CD4-positive, alpha-beta T cell treated with Interleukin-4 for 1 hour (primary cell): ENCODE data around the gene PYGB.

Source experiments
- DNase-seq, 2 donors: peaks; one replicate each; pipeline ENCODE4 v3.0.0-alpha.2; 2020 to 2022

The PYGB gene

GRCh38 chr20:25216199-25216945 lies 31.5 kb upstream of the PYGB start:
- DNase-seq: no peak

GRCh38 chr20:25217161-25218108 lies 30.4 kb upstream of the PYGB start:
- DNase-seq: no peak

- DNase-seq: no peak
Measured at GRCh38 chr20:25218109-25218486, 29.8 kb upstream of the PYGB start.

GRCh38 chr20:25218492-25218891 lies 29.4 kb upstream of the PYGB start:
- no peak for DNase-seq

GRCh38 chr20:25219365-25219764 lies 28.5 kb upstream of the PYGB start:
- DNase-seq: no peak

- peak in 1 of 2 donors; percentile 6 for DNase-seq
Measured at GRCh38 chr20:25220021-25220730, 27.7 kb upstream of the PYGB start.

- DNase-seq: no peak
Measured at GRCh38 chr20:25220810-25221591, 26.9 kb upstream of the PYGB start.

- DNase-seq: no peak
Measured at GRCh38 chr20:25221592-25222460, 26.1 kb upstream of the PYGB start.

GRCh38 chr20:25222461-25223178 lies 25.3 kb upstream of the PYGB start:
- DNase-seq: no peak

GRCh38 chr20:25223179-25223661 lies 24.7 kb upstream of the PYGB start:
- no peak for DNase-seq

GRCh38 chr20:25223765-25224720 lies 23.8 kb upstream of the PYGB start:
- no peak for DNase-seq

GRCh38 chr20:25224941-25225340 lies 22.9 kb upstream of the PYGB start:
- no peak for DNase-seq

GRCh38 chr20:25225642-25226432 lies 22.0 kb upstream of the PYGB start:
- DNase-seq: no peak

GRCh38 chr20:25226433-25227316 lies 21.2 kb upstream of the PYGB start:
- no peak for DNase-seq

- no peak for DNase-seq
Measured at GRCh38 chr20:25227317-25227831, 20.5 kb upstream of the PYGB start.

GRCh38 chr20:25229486-25230165 lies 18.3 kb upstream of the PYGB start:
- DNase-seq: no peak
